SU-DHL-6 (cell line): ENCODE results near the gene FAM227A.

Source experiments
- EZH2phosphoT487 ChIP-seq: fragments of 200-600 bp; sonication (generic), shearing (Covaris generic); conservative IDR thresholded peaks from 2 replicates; pipeline ENCODE4 v1.6.1; 2018; ENCODE audit warnings: mild to moderate bottlenecking, antibody characterized with exemption, low read length, moderate library complexity, mixed read lengths
- TF ChIP-seq, protein P1 (sequence below): fragments of 200-600 bp; sonication (generic); IDR thresholded peaks from one replicate; pipeline ENCODE4 v1.5.1; 2017; ENCODE audit warnings: antibody characterized with exemption, mild to moderate bottlenecking, low read length, moderate library complexity; ENCODE audit not compliant: insufficient read depth, poor library complexity, severe bottlenecking

DNA sequence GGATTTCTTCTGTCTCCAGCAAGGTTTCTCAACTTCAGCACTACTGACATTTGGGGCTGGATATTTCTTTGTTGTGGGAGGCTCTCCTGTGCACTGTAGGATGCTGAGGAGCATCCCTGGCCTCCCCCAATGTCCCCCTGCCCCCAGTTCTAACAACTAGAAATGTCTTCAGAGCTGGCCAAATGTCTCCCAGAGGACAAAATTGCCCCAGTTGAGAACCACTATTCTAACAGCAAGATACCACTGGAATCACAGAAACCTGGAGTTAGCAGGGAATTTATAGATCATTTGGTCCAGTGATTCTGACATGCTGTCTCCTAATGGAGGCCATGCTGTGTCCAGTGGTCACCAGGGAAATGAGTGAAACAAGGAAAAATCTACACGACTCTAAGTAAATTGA is 54.0 kb downstream of the FAM227A start:
- TF ChIP-seq, protein P1, sequence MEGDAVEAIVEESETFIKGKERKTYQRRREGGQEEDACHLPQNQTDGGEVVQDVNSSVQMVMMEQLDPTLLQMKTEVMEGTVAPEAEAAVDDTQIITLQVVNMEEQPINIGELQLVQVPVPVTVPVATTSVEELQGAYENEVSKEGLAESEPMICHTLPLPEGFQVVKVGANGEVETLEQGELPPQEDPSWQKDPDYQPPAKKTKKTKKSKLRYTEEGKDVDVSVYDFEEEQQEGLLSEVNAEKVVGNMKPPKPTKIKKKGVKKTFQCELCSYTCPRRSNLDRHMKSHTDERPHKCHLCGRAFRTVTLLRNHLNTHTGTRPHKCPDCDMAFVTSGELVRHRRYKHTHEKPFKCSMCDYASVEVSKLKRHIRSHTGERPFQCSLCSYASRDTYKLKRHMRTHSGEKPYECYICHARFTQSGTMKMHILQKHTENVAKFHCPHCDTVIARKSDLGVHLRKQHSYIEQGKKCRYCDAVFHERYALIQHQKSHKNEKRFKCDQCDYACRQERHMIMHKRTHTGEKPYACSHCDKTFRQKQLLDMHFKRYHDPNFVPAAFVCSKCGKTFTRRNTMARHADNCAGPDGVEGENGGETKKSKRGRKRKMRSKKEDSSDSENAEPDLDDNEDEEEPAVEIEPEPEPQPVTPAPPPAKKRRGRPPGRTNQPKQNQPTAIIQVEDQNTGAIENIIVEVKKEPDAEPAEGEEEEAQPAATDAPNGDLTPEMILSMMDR: no peak
- TF ChIP-seq EZH2phosphoT487: no peak
